GM19467 (cell line): ENCODE data around the gene BPIFB4.
"Not testable (repeated sequence)": the region's sequence is repeated elsewhere in the genome, so short reads cannot be mapped to it uniquely, and the experiment has no call there.

Source experiments
- ATAC-seq: cut with Tn5 transposase; IDR thresholded peaks from one replicate; pipeline ENCODE4 v1.9.1; 2021; ENCODE audit warnings: mild to moderate bottlenecking, moderate library complexity; ENCODE audit not compliant: unreplicated experiment

The BPIFB4 gene

GRCh38 chr20:33079259-33079658 lies at the start of gene BPIFB4:
Gene BPIFB4 (plus strand): TSS chr20:33079643. CDS start chr20:33081527, 1,884 bp downstream.
- no peak for ATAC-seq

- no peak for ATAC-seq
These were observed 49.4 kb upstream of the BPIFB4 start for GRCh38 chr20:33030076-33030475.

GRCh38 chr20:33030569-33030968 lies 48.9 kb upstream of the BPIFB4 start:
- ATAC-seq = no peak

GRCh38 chr20:33031531-33031930 lies 47.9 kb upstream of the BPIFB4 start, which contains the start of gene BPIFB6:
Gene BPIFB6 (plus strand): TSS chr20:33031648. CDS start chr20:33031648, 0 bp downstream.
- ATAC-seq = no peak

- no peak for ATAC-seq
These were observed 46.9 kb upstream of the BPIFB4 start for GRCh38 chr20:33032555-33032954.

- ATAC-seq = no peak
These were observed 46.1 kb upstream of the BPIFB4 start for GRCh38 chr20:33033381-33033780.

GRCh38 chr20:33034115-33034514 lies 45.3 kb upstream of the BPIFB4 start:
- no peak for ATAC-seq

GRCh38 chr20:33034901-33035492 lies 44.4 kb upstream of the BPIFB4 start:
- no peak for ATAC-seq

- no peak for ATAC-seq
These were observed 42.0 kb upstream of the BPIFB4 start for GRCh38 chr20:33037456-33037855.

GRCh38 chr20:33038243-33038642 lies 41.2 kb upstream of the BPIFB4 start:
- ATAC-seq = no peak

- no peak for ATAC-seq
These were observed 37.0 kb upstream of the BPIFB4 start for GRCh38 chr20:33042430-33042829.

- ATAC-seq = no peak
These were observed 36.3 kb upstream of the BPIFB4 start for GRCh38 chr20:33042983-33043730.

- ATAC-seq = no peak
These were observed 35.7 kb upstream of the BPIFB4 start for GRCh38 chr20:33043731-33044181.

GRCh38 chr20:33045129-33045721 lies 34.2 kb upstream of the BPIFB4 start:
- not testable (repeated sequence) for ATAC-seq

- ATAC-seq = no peak
These were observed 33.0 kb upstream of the BPIFB4 start for GRCh38 chr20:33046412-33046811.

- no peak for ATAC-seq
These were observed 28.1 kb upstream of the BPIFB4 start for GRCh38 chr20:33051333-33051732.

GRCh38 chr20:33053291-33054106 lies 25.9 kb upstream of the BPIFB4 start, which contains the start of gene BPIFB3:
Gene BPIFB3 (plus strand): TSS chr20:33053903. CDS start chr20:33055436, 1,533 bp downstream.
- no peak for ATAC-seq

GRCh38 chr20:33054381-33054780 lies 25.1 kb upstream of the BPIFB4 start:
- no peak for ATAC-seq

- no peak for ATAC-seq
These were observed 24.7 kb upstream of the BPIFB4 start for GRCh38 chr20:33054791-33055190.

GRCh38 chr20:33059136-33059535 lies 20.3 kb upstream of the BPIFB4 start:
- no peak for ATAC-seq
